Suprapubic skin (tissue), 4 donors: Measurements from ENCODE around the gene RNF214. TPM values are rescaled to one million over a fixed set of nuclear protein-coding genes. Genes with fewer than 3 reads are reported as not detected.
"Not testable (repeated sequence)": the region's sequence is repeated elsewhere in the genome, so short reads cannot be mapped to it uniquely, and the experiment has no call there.

Source experiments
- DNase-seq, 2 donors: peaks; one replicate each; pipeline ENCODE4 v3.0.0-alpha.2; 2019; ENCODE audit warnings: low spot score in 2 of 2
- H3K27ac ChIP-seq: fragments of 200-600 bp; sonication (generic); one replicate; pipeline ENCODE4 v1.5.1; 2019
- H3K27me3 ChIP-seq: fragments of 200-600 bp; sonication (generic); one replicate; pipeline ENCODE4 v1.5.1; 2019
- H3K36me3 ChIP-seq: fragments of 200-600 bp; sonication (generic); one replicate; pipeline ENCODE4 v1.5.1; 2019
- H3K4me1 ChIP-seq: fragments of 200-600 bp; sonication (generic); one replicate; pipeline ENCODE4 v1.5.1; 2019
- H3K4me3 ChIP-seq: fragments of 200-600 bp; sonication (generic); one replicate; pipeline ENCODE4 v1.5.1; 2019; ENCODE audit warnings: mild to moderate bottlenecking
- H3K9me3 ChIP-seq: fragments of 200-600 bp; sonication (generic); one replicate; pipeline ENCODE4 v1.5.1; 2019
- CTCF ChIP-seq, 2 donors: fragments of 200-600 bp in 1 of 2; fragments of 450-650 bp in 1 of 2; sonication (generic) in 1 of 2; IDR thresholded peaks; one replicate each; pipeline ENCODE4 v1.5.1; 2016 to 2019; ENCODE audit warnings: antibody characterized with exemption in 2 of 2, mild to moderate bottlenecking in 1 of 2, moderate library complexity in 1 of 2
- EP300 ChIP-seq: sonication (generic); formaldehyde crosslinking; IDR thresholded peaks from one replicate; pipeline ENCODE4 v1.6.1; 2017; ENCODE audit warnings: antibody characterized with exemption
- POLR2A ChIP-seq, 2 donors: fragments of 450-650 bp; IDR thresholded peaks; one replicate each; pipeline ENCODE4 v1.6.1; 2017; ENCODE audit warnings: antibody characterized with exemption in 2 of 2, mild to moderate bottlenecking in 2 of 2, moderate library complexity in 2 of 2
- POLR2AphosphoS5 ChIP-seq, 3 donors: sonication (generic); formaldehyde crosslinking; IDR thresholded peaks; one replicate each; pipeline ENCODE4 v1.6.1; 2017; ENCODE audit warnings: antibody characterized with exemption in 3 of 3
- WGBS: methylation state at CpG from one replicate; pipeline ENCODE4 v1.1.5; 2018; 5-methylcytosine and 5-hydroxymethylcytosine counted together
- total RNA-seq, 4 donors: library from RNA; depleted of rRNA; stranded (reverse); fragments of >200 nt; gene quantifications; one replicate each; pipeline ENCODE4 v1.1.0, GENCODE V29; 2016

The RNF214 gene
- total RNA-seq, 4 donors from 2014 or later, result 6.7 to 22.9 (median 12.2) TPM

DNA sequence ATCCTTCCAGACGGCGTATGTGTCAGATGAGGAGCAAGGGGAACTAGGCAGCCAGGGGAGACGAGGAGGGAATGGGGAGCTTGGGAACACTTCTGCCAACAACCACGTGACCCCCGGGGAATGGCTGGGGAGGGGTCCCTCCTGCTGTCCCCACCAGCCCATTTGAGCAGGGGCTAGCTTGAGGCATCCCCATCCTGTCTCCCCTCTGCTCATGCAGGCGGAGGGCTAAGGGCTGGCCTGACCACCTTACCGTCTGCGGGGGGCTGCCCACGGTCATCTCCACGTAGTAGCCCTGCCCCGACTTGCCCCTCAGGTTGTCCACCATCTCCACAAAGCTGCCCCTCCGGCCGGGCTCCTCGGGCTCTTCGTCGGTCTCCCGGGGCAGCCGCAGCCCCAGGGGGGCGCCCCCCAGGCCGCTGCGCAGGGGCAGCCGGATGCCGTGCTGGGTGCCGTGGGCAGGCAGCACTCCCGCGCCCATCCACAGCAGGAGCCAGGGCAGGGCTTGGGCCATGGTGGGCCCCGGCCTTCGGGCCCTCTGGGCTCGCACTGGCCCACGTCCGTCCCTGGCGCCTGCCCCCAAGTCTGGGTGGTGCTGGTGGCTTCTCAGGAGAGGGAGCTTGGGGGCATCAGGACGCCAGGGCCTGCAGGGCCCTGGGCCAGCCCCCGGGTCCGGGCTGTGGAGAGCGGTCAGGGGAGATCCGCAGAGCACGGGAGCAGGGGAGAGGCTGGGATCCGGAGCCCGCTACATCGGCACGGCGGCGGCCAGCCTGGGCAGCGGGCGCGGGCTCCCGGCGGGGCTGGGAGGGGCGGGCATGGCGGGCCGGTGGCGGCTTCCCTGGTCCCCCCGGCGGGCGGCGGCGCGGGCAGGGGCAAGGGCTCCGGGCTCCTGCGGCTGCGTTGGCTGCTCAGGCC, 83.1 kb downstream of the RNF214 start:
- WGBS, result 6% methylated on average over 16 of the region's 62 CpGs
- DNase-seq, result no peak

GRCh38 chr11:117316197-117316961, 83.9 kb downstream of the RNF214 start, which contains the start of gene BACE1:
BACE1 (minus strand) TSS chr11:117316256; CDS start chr11:117315795, 461 bp downstream.
- peak; percentile 83 to 87 for DNase-seq
- TF ChIP-seq CTCF (IDR thresholded peaks at IDR 0.05) (no peak), EP300 (no peak)
- Histone ChIP-seq H3K4me3 (peak within 1 kb of the TSS; percentile 88), H3K27me3 (no peaks in the 10 kb centered on the region), H3K27ac (peak within 1 kb of the TSS; percentile 15), H3K4me1 (peaks cover 29% of the 10 kb centered on the region), H3K36me3 (no peaks in the 10 kb centered on the region), H3K9me3 (no peaks in the 10 kb centered on the region)
- WGBS, result 9% methylated on average over 13 of the region's 29 CpGs

More for the DNA sequence above, 83.1 kb downstream of the RNF214 start:
- peak overlapping the region; percentile 15 for H3K27ac ChIP-seq
- H3K4me3 ChIP-seq, result peak overlapping the region; percentile 88
- no peaks in the 10 kb centered on the region for H3K36me3 ChIP-seq
- H3K9me3 ChIP-seq, result no peaks in the 10 kb centered on the region
- H3K4me1 ChIP-seq, result peaks cover 29% of the 10 kb centered on the region
- no peaks in the 10 kb centered on the region for H3K27me3 ChIP-seq
- TF ChIP-seq POLR2A (IDR thresholded peaks at IDR 0.05) (no peak), CTCF (IDR thresholded peaks at IDR 0.05) (no peak), POLR2AphosphoS5 (IDR thresholded peaks at IDR 0.05) (no peak), EP300 (no peak)

GRCh38 chr11:117318738-117319137, 86.3 kb downstream of the RNF214 start:
- Histone ChIP-seq H3K4me1 (peaks cover 28% of the 10 kb centered on the region), H3K27me3 (no peaks in the 10 kb centered on the region), H3K9me3 (no peaks in the 10 kb centered on the region), H3K36me3 (no peaks in the 10 kb centered on the region), H3K4me3 (no peak overlapping the region), H3K27ac (no peak overlapping the region)
- no peak for DNase-seq
- TF ChIP-seq POLR2A (IDR thresholded peaks at IDR 0.05) (no peak), EP300 (no peak), POLR2AphosphoS5 (IDR thresholded peaks at IDR 0.05) (no peak), CTCF (IDR thresholded peaks at IDR 0.05) (no peak)
- WGBS, result 80% methylated on average over 7 of the region's 7 CpGs

DNA sequence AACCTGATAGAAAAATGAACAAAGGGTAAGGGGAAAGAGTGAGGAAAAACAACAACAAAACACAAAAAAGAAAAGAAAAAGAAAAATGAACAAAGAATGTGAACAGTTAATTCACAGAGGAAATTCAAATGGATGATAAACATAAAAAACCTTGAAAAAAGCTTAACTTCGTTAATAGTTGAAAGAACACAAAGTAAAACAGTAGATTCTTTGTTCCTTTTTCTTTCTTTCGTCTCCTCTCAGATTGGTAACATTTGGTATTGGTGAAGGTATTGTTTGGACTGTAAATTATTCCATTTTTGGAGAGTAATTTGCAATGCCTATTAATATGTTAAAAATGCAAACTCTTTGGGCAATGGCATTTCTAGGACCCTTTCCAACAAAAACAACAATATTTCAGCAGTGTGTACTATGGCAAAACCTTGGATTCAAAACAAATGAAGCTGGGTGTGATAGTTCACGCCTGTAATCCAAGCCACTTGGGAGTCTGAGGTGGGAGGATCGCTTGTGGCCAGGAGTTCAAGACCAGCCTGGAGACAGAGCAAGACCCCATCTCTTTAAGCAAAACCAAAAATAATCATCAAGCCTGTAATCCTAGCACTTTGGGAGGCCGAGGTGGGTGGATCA, 86.9 kb downstream of the RNF214 start:
- DNase-seq, result no peak

DNA sequence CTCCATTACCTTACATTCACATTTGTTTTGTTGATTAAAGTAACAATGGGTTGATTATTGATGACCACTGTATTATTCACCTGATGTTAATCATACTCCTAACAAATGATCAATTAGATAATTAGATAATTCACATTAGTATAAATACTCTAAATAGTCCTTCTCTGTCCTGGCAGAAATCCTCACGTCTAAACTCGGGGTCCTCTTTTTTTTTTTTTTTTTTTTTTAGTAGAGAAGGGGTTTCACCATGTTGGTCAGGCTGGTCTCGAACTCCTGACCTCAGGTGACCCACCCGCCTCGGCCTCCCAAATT, 94.7 kb downstream of the RNF214 start:
- H3K4me1 ChIP-seq, result peaks cover 16% of the 10 kb centered on the region
- H3K27ac ChIP-seq, H3K36me3 ChIP-seq, H3K9me3 ChIP-seq, H3K27me3 ChIP-seq, DNase-seq: not testable (repeated sequence)
- H3K4me3 ChIP-seq, result peak overlapping the region; percentile 69
- WGBS, result 8% methylated on average over 5 of the region's 5 CpGs

More for the DNA sequence above, 86.9 kb downstream of the RNF214 start:
- H3K9me3 ChIP-seq, result no peaks in the 10 kb centered on the region
- H3K4me1 ChIP-seq, result peaks cover 23% of the 10 kb centered on the region
- no peak overlapping the region for H3K4me3 ChIP-seq
- no peaks in the 10 kb centered on the region for H3K27me3 ChIP-seq
- 71% methylated on average over 5 of the region's 5 CpGs for WGBS
- TF ChIP-seq POLR2A (IDR thresholded peaks at IDR 0.05), result no peak
- no peak for TF ChIP-seq POLR2AphosphoS5 (IDR thresholded peaks at IDR 0.05)
- no peak for TF ChIP-seq CTCF (IDR thresholded peaks at IDR 0.05)
- TF ChIP-seq EP300, result no peak
- no peak overlapping the region for H3K27ac ChIP-seq
- no peaks in the 10 kb centered on the region for H3K36me3 ChIP-seq
